Measurements from ENCODE around the gene WDR73. TPM values are rescaled to one million over a fixed set of nuclear protein-coding genes. Genes with fewer than 3 reads are reported as not detected.

Gene WDR73
- polyA plus RNA-seq, 1 donor (not counting 4 experiments of a cell fraction or from before 2014, with no cell fraction given): 23.6 TPM

DNA sequence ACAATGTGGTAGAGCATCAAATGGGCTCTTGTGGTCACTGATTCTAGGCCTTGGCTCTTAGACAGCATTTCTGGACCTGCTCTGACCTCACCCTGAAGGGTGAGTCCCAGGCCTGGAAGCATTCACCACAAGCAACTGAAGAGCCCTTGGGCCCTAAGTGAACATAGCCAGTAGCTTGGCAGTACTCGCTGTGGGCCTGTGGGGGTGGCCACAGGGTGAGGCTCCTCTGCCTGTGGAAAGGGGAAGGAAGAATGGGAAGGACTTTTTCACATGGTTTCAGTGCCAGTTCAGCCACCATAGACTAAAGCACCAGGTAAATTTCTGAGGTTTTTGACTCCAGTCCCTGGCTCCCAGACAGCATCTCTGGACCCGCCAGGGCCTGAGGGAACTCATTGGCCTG lies 58.4 kb downstream of the WDR73 start:
- H3K4me2 ChIP-seq (ENCODE audit: control insufficient read depth, extremely low read depth, insufficient read depth, low read depth, low read length): no peak overlapping the region
- no peaks in the 10 kb centered on the region for H3K4me1 ChIP-seq (ENCODE audit: control insufficient read depth, extremely low read depth, insufficient read depth, low read length)
- no peak overlapping the region for H3K9ac ChIP-seq (ENCODE audit: control insufficient read depth, extremely low read depth, insufficient read depth, low read length)
- no peaks in the 10 kb centered on the region for H3K9me3 ChIP-seq (ENCODE audit: control insufficient read depth, low read depth, low read length)
- no peak overlapping the region for H2AFZ ChIP-seq (ENCODE audit: control insufficient read depth, low read length)
- FAIRE-seq: no peak
- dilution Hi-C loops (cut with MboI; ENCODE audit: extremely low pct_ligation_motif_present, low sequenced_read_pairs): no loop called here
- no peaks in the 10 kb centered on the region for H3K36me3 ChIP-seq (ENCODE audit: control insufficient read depth in 2 of 2, extremely low read depth in 1 of 2, insufficient read depth in 2 of 2, low read length in 2 of 2)
- no peaks in the 10 kb centered on the region for H3K9me1 ChIP-seq (ENCODE audit: control insufficient read depth, extremely low read depth, insufficient read depth, low read length)
- DNase-seq (ENCODE audit: low read depth, low spot score): no peak
- no peaks in the 10 kb centered on the region for H3K79me2 ChIP-seq (ENCODE audit: control insufficient read depth, insufficient read depth, low read length)
- no peak overlapping the region for H3K4me3 ChIP-seq (ENCODE audit: control insufficient read depth in 2 of 3, extremely low read depth in 1 of 3, insufficient read depth in 2 of 3, low read depth in 1 of 3, low read length in 3 of 3)
- no peak for TF ChIP-seq EZH2 (IDR thresholded peaks at IDR 0.05; ENCODE audit: low read length)
- TF ChIP-seq, protein P1, sequence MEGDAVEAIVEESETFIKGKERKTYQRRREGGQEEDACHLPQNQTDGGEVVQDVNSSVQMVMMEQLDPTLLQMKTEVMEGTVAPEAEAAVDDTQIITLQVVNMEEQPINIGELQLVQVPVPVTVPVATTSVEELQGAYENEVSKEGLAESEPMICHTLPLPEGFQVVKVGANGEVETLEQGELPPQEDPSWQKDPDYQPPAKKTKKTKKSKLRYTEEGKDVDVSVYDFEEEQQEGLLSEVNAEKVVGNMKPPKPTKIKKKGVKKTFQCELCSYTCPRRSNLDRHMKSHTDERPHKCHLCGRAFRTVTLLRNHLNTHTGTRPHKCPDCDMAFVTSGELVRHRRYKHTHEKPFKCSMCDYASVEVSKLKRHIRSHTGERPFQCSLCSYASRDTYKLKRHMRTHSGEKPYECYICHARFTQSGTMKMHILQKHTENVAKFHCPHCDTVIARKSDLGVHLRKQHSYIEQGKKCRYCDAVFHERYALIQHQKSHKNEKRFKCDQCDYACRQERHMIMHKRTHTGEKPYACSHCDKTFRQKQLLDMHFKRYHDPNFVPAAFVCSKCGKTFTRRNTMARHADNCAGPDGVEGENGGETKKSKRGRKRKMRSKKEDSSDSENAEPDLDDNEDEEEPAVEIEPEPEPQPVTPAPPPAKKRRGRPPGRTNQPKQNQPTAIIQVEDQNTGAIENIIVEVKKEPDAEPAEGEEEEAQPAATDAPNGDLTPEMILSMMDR (optimal IDR thresholded peaks at IDR 0.05 in 1 of 3, IDR thresholded peaks at IDR 0.05 in 1 of 3, conservative IDR thresholded peaks at IDR 0.05 in 1 of 3; ENCODE audit: extremely low read depth in 1 of 3, insufficient read depth in 2 of 3, low read length in 3 of 3): no peak
- H4K20me1 ChIP-seq (ENCODE audit: control insufficient read depth, extremely low read depth, insufficient read depth, low read length): no peaks in the 10 kb centered on the region
- H3K27me3 ChIP-seq (ENCODE audit: control insufficient read depth, extremely low read depth, insufficient read depth, low read length): no peaks in the 10 kb centered on the region
- H3K27ac ChIP-seq (ENCODE audit: control insufficient read depth, insufficient read depth, low read length): no peak overlapping the region

DNA sequence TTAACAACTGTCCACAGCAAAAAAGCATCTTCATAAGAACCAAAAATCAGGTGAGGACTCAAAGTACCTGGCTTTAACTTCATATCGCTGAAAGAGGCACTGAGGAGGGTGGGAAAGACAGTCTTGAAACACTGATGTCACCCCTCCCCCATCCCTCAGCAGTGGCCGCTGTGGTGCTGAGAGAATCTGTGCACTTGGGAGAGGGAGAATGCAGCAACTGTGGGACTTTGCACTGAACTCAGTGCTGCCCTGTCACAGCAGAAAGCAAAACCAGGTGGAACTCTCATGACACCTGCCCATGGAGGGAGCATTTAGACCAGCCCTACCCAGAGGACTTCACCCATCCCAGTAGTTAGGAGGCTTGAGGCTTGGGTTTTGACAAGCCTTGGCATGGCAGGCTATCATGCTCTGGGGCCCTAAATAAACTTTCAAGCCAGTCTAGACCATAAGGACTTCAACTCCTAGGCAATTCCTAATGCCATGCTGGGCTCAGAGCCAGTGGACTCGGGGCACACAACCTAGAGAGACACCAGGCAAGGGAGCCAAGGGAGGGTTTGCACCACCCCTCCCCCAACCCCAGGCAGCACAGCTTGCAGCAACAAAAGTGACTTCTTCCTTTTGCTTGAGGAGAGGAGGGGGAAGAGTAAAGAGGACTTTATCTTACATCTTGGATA lies 59.3 kb downstream of the WDR73 start:
- Histone ChIP-seq H3K9ac (ENCODE audit: control insufficient read depth, extremely low read depth, insufficient read depth, low read length) (no peak overlapping the region), H3K79me2 (ENCODE audit: control insufficient read depth, insufficient read depth, low read length) (no peaks in the 10 kb centered on the region), H3K9me1 (ENCODE audit: control insufficient read depth, extremely low read depth, insufficient read depth, low read length) (no peaks in the 10 kb centered on the region), H3K36me3 (ENCODE audit: control insufficient read depth in 2 of 2, extremely low read depth in 1 of 2, insufficient read depth in 2 of 2, low read length in 2 of 2) (no peaks in the 10 kb centered on the region), H2AFZ (ENCODE audit: control insufficient read depth, low read length) (no peak overlapping the region), H3K27me3 (ENCODE audit: control insufficient read depth, extremely low read depth, insufficient read depth, low read length) (no peaks in the 10 kb centered on the region), H4K20me1 (ENCODE audit: control insufficient read depth, extremely low read depth, insufficient read depth, low read length) (no peaks in the 10 kb centered on the region), H3K4me2 (ENCODE audit: control insufficient read depth, extremely low read depth, insufficient read depth, low read depth, low read length) (no peak overlapping the region), H3K9me3 (ENCODE audit: control insufficient read depth, low read depth, low read length) (no peaks in the 10 kb centered on the region), H3K27ac (ENCODE audit: control insufficient read depth, insufficient read depth, low read length) (no peak overlapping the region), H3K4me1 (ENCODE audit: control insufficient read depth, extremely low read depth, insufficient read depth, low read length) (no peaks in the 10 kb centered on the region), H3K4me3 (ENCODE audit: control insufficient read depth in 2 of 3, extremely low read depth in 1 of 3, insufficient read depth in 2 of 3, low read depth in 1 of 3, low read length in 3 of 3) (no peak overlapping the region)
- dilution Hi-C loops (cut with MboI; ENCODE audit: extremely low pct_ligation_motif_present, low sequenced_read_pairs): no loop called here
- FAIRE-seq: no peak
- TF ChIP-seq, protein P1 (optimal IDR thresholded peaks at IDR 0.05 in 1 of 3, IDR thresholded peaks at IDR 0.05 in 1 of 3, conservative IDR thresholded peaks at IDR 0.05 in 1 of 3; ENCODE audit: extremely low read depth in 1 of 3, insufficient read depth in 2 of 3, low read length in 3 of 3): no peak
- no peak for TF ChIP-seq EZH2 (IDR thresholded peaks at IDR 0.05; ENCODE audit: low read length)
- no peak for DNase-seq (ENCODE audit: low read depth, low spot score)
